Urinary bladder (tissue), 4 donors: ENCODE results near the gene OPRL1. TPM values are rescaled to one million over a fixed set of nuclear protein-coding genes. Genes with fewer than 3 reads are reported as not detected.
"Not testable (repeated sequence)": the region's sequence is repeated elsewhere in the genome, so short reads cannot be mapped to it uniquely, and the experiment has no call there.

Experiments used
- DNase-seq: peaks from one replicate; pipeline ENCODE4 v3.0.0-alpha.2; 2015; ENCODE audit errors: extremely low spot score
- H3K27ac ChIP-seq: one replicate; pipeline ENCODE4 v1.5.1; 2013; ENCODE audit warnings: low read depth, mild to moderate bottlenecking, moderate library complexity
- H3K36me3 ChIP-seq: one replicate; pipeline ENCODE4 v1.6.1; 2013; ENCODE audit warnings: mild to moderate bottlenecking, moderate library complexity; ENCODE audit not compliant: insufficient read depth
- H3K4me1 ChIP-seq: one replicate; pipeline ENCODE4 v1.6.1; 2013; ENCODE audit warnings: mild to moderate bottlenecking, moderate library complexity; ENCODE audit not compliant: insufficient read depth
- H3K4me3 ChIP-seq: one replicate; pipeline ENCODE4 v1.5.1; 2013; ENCODE audit warnings: low read depth, low read length
- WGBS: extraction: QIAGEN DNeasy Blood & Tissue Kit; methylation state at CpG from one replicate; pipeline ENCODE4 v1.1.7; 2013; 5-methylcytosine and 5-hydroxymethylcytosine counted together
- polyA plus RNA-seq: library from polyadenylated mRNA; stranded (reverse); fragments of 200-250 nt; gene quantifications from one replicate; pipeline ENCODE4 v1.2.3, GENCODE V29; 2013
- total RNA-seq: library from RNA; depleted of rRNA; stranded (reverse); fragments of >200 nt; gene quantifications from one replicate; pipeline ENCODE4 v1.2.3, GENCODE V29; 2014
- donor health status: healthy with polysubstance abuse.
- donor health status: healthy.

OPRL1 gene
- total and polyA plus RNA-seq, 2 donors: 0.67 to 1.1 TPM

DNA sequence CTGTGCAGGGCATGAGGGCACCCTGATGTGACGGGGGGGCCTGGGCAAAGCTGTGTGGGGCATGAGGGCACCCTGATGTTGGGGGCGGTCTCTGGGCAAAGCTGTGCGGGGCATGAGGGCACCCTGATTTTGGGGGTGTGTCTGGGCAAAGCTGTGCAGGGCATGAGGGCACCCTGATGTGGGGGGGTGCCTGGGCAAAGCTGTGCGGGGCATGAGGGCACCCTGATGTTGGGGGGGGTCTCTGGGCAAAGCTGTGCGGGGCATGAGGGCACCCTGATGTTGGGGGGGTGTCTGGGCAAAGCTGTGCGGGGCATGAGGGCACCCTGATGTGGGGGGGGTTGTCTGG lies 37.5 kb downstream of the OPRL1 start:
- H3K4me3 ChIP-seq, H3K27ac ChIP-seq, DNase-seq, H3K4me1 ChIP-seq, H3K36me3 ChIP-seq: not testable (repeated sequence)
- WGBS: 68% methylated on average over 5 of the region's 6 CpGs

DNA sequence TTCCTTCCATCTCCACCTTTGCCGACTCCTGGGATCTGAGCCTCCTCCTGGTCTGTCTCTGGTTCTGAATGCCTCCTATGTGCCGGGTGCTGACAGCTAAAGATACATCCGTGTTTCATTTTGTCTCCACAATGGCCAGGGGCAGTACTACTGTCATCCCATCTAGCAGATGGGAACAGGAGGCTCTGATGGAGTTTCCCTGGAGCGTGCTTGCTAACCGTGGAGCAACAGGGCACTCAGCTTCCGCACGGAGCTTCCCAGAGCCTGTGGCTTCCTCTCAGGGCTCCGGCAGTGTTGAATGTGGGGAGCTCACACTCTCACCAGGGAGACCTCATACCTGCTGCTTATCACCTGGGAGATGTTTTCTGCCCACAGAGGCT lies 39.4 kb downstream of the OPRL1 start:
- H3K4me3 ChIP-seq: no peak overlapping the region
- no peaks in the 10 kb centered on the region for H3K36me3 ChIP-seq
- DNase-seq: no peak
- no peaks in the 10 kb centered on the region for H3K4me1 ChIP-seq
- WGBS: 74% methylated on average over 8 of the region's 8 CpGs
- H3K27ac ChIP-seq: no peak overlapping the region

DNA sequence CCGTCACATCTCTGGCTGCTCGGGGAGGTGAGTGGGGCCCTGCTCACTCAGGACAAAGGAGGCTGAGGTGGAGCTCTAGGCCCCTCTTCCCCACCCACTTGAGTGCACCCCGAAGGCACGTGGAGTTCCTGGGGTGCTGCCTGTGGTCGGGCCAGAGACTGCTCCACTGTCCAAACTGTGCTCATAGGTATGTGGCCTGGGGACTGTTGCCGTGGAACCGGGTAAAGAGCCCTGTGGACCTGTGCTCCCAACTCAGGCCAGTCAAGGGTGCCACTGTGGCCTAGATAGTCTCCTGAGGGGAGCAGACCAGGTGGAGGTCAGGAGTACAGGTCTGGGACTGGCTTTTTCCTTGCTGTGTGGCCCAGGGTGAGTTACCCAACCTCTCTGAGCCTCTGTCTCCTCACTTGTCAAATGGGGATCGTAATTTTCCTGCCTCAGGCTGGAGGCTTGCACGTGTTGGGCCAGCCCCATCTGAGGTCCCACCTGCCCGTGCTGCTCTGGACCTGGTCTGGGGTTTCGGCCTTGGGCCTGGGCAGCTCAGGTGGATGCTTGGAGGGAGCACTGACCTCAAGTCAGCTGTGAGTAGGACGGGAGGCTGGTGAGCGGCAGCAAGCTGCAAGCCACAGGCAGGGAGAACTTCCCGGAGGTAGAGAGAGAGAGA lies 39.9 kb downstream of the OPRL1 start:
- Histone ChIP-seq H3K4me3 (no peak overlapping the region), H3K27ac (no peak overlapping the region), H3K4me1 (no peaks in the 10 kb centered on the region), H3K36me3 (no peaks in the 10 kb centered on the region)
- no peak for DNase-seq
- 62% methylated on average over 14 of the region's 14 CpGs for WGBS

DNA sequence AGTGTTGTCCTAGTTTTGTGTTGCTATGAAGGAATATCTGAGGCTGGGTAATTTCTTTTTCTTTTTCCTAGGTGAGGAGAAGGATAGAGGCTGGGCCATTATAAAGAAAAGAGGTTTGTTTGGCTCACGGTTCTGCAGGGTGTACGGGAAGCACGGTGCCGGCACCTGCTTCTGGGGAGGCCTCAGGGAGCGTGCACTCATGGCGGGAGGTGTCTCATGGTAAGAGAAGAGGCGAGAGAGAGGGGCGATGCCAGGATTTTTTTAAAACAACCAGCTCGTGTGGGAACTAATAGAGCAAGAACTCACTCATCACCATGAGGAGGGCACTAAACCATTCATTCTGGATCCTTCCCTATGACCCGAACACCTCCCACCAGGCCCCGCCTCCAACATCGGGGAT lies 41.7 kb downstream of the OPRL1 start:
- WGBS: 84% methylated on average over 12 of the region's 12 CpGs
- no peak overlapping the region for H3K27ac ChIP-seq
- H3K4me1 ChIP-seq: no peaks in the 10 kb centered on the region
- H3K36me3 ChIP-seq: no peaks in the 10 kb centered on the region
- DNase-seq: no peak
- no peak overlapping the region for H3K4me3 ChIP-seq

DNA sequence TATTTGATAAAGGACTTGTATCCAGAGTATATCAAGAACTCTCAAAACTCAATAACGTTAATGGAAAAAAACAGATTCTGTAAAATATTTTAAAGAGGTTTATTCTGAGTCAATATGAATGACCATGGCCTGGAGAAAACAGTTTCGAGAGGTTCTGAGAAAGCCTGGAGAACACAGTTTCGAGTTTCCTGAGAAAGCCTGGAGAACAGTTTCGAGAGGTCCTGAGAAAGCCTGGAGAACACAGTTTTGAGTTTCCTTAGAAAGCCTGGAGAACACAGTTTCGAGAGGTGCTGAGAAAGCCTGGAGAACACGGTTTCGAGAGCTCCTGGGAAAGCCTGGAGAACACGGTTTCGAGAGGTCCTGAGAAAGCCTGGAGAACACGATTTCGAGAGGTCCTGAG lies 43.0 kb downstream of the OPRL1 start:
- not testable (repeated sequence) for H3K27ac ChIP-seq, H3K36me3 ChIP-seq, DNase-seq, H3K4me3 ChIP-seq, H3K4me1 ChIP-seq
- WGBS: 83% methylated on average over 11 of the region's 11 CpGs

DNA sequence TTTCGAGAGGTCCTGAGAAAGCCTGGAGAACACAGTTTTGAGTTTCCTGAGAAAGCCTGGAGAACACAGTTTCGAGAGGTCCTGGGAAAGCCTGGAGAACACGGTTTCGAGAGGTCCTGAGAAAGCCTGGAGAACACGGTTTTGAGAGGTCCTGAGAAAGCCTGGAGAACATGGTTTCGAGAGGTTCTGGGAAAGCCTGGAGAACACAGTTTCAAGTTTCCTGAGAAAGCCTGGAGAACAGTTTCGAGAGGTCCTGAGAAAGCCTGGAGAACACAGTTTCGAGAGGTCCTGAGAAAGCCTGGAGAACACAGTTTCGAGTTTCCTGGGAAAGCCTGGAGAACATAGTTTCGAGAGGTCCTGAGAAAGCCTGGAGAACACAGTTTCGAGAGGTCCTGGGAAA lies 43.6 kb downstream of the OPRL1 start:
- H3K4me3 ChIP-seq, DNase-seq, H3K36me3 ChIP-seq, H3K27ac ChIP-seq, H3K4me1 ChIP-seq: not testable (repeated sequence)
- WGBS: 83% methylated on average over 11 of the region's 11 CpGs

DNA sequence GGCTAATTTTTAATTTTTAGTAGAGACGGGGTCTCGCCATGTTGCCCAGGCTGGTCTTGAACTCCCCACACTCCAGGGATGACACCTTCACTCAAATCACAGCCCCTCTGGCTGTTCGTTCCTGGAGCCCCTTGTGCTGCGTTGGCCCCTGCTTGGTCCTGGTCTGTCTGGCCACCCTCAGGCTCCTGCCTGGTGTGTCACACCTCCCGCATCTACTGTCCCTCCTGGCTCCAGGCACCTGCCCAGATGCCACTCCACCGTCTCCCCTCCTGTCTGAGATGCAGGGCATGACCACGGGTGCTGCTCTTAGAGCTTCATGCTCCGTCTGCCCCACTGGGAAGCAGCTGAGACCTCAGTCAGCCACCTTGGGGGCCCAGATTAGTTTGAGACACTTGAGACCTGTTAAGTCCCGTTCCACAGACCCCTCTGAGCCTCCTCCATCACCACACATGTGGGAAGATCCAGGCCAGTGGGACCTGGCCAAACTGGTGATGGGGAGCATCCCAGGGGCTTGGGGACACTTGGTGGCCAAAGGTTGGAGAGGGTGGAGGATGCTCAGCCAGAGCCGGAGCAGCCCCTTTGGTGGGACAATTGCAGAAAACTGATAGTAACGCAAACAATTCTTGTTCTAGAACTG lies 49.4 kb downstream of the OPRL1 start:
- WGBS: 81% methylated on average over 11 of the region's 11 CpGs
- no peak for DNase-seq

DNA sequence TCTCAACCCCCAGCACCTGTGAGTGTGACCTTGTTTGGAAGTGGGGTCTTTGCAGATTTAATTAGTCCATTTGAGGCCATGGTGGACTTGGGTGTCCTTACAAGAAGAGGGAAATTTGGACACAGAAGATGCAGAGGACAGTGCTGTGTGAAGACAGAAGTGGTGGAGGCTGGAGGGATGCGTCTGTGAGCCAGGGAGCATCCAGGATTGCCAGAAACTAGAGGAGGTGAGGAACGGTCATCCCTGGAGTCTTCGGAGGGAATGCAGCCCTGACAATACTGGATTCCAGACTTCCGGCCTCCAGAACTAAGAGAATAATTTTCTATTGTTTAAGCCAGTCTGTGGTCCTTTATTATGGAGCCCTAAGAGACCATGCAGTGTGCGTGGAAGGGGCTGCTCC lies 50.4 kb downstream of the OPRL1 start:
- H3K27ac ChIP-seq: no peak overlapping the region
- no peak for DNase-seq
- H3K4me1 ChIP-seq: no peaks in the 10 kb centered on the region
- no peak overlapping the region for H3K4me3 ChIP-seq
- H3K36me3 ChIP-seq: no peaks in the 10 kb centered on the region
- whole genome bisulfite sequencing: 65% methylated on average over 5 of the region's 5 CpGs

More for the DNA sequence above, 49.4 kb downstream of the OPRL1 start:
- Histone ChIP-seq H3K36me3 (no peaks in the 10 kb centered on the region), H3K4me1 (no peaks in the 10 kb centered on the region), H3K27ac (no peak overlapping the region), H3K4me3 (no peak overlapping the region)

DNA sequence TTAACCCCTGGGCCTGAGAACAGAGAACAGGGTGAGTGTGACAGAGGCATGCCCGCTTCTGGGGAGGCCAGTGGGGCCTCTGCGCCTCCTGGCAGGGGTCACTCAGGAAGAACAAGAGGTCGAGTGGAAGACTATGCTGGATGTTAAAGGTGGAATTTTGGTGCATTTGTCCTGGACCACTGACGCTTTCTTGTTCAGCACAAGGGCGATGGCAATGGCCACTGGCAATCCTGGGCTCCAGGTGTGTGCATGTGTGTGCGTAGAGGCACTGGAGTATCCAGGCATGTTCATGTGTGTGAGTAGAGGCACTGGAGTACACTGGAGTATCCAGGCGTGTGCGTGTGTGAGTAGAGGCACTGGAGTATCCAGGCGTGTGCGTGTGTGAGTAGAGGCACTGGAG lies 51.0 kb downstream of the OPRL1 start:
- H3K4me3 ChIP-seq: no peak overlapping the region

DNA sequence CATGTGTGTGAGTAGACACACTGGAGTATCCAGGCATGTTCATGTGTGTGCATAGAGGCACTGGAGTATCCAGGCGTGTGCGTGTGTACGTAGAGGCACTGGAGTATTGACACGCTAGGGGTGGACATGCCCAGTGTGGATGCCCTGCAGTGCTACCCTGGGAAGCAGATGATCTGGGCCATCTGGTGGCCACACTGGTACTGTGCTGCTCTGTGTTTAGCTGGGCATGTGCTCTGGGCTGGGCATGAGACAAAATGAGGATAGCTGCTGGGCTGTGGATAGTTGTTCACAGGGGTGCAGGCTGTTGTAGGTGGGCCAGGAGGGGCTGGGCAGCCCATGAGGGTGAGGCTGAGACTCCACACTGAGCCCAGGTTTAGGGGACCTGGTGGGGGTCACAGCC lies 51.5 kb downstream of the OPRL1 start:
- H3K36me3 ChIP-seq: no peaks in the 10 kb centered on the region
- WGBS: 77% methylated on average over 4 of the region's 4 CpGs
- no peak for DNase-seq
- H3K4me1 ChIP-seq: no peaks in the 10 kb centered on the region
- H3K27ac ChIP-seq: no peak overlapping the region
- H3K4me3 ChIP-seq: no peak overlapping the region

More for the DNA sequence above, 51.0 kb downstream of the OPRL1 start:
- Histone ChIP-seq H3K27ac (no peak overlapping the region), H3K36me3 (no peaks in the 10 kb centered on the region), H3K4me1 (no peaks in the 10 kb centered on the region)
- DNase-seq: no peak
- WGBS: 83% methylated on average over 10 of the region's 10 CpGs

DNA sequence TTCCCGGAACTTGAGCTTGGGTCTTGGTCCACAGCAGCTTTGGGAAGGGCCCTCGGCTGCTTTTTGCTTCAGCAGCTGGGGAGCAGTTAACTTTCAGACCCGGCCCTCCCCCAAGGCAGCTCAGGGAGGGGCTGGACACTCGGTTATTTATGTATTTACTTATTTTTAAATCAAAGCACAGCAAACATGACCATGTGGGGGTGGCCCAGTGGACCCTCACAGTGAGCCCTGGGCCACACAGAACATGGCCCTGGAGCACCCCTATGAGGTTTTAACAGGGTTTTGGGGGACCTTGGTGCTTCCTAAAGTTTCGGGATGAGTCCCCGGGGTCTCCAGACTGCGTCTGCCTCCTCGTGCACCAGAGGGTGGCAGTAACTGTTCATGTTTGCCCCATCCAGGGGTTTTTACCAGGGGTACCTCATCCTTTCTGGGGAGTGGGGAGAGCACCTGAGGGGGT lies 54.1 kb downstream of the OPRL1 start:
- no peak overlapping the region for H3K4me3 ChIP-seq
- no peaks in the 10 kb centered on the region for H3K36me3 ChIP-seq
- no peak for DNase-seq
- H3K4me1 ChIP-seq: no peaks in the 10 kb centered on the region
- WGBS: 50% methylated on average over 8 of the region's 8 CpGs
- H3K27ac ChIP-seq: no peak overlapping the region

DNA sequence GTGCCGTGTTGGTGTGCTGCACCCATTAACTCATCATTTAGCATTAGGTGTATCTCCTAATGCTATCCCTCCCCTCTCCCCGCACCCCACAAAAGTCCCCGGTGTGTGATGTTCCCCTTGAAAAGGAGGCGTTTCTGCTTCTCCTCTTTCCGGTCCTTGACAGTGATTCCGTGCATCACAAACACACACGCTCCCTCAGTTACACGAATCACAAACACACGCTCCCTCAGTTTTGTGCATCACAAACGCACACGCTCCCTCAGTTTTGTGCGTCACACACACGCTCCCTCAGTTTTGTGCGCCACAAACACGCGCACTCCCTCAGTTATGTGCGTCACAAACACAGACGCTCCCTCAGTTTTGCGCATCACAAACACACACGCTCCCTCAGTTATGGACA lies 54.9 kb downstream of the OPRL1 start:
- not testable (repeated sequence) for DNase-seq, H3K36me3 ChIP-seq, H3K4me3 ChIP-seq, H3K4me1 ChIP-seq, H3K27ac ChIP-seq
- 75% methylated on average over 20 of the region's 20 CpGs for WGBS

DNA sequence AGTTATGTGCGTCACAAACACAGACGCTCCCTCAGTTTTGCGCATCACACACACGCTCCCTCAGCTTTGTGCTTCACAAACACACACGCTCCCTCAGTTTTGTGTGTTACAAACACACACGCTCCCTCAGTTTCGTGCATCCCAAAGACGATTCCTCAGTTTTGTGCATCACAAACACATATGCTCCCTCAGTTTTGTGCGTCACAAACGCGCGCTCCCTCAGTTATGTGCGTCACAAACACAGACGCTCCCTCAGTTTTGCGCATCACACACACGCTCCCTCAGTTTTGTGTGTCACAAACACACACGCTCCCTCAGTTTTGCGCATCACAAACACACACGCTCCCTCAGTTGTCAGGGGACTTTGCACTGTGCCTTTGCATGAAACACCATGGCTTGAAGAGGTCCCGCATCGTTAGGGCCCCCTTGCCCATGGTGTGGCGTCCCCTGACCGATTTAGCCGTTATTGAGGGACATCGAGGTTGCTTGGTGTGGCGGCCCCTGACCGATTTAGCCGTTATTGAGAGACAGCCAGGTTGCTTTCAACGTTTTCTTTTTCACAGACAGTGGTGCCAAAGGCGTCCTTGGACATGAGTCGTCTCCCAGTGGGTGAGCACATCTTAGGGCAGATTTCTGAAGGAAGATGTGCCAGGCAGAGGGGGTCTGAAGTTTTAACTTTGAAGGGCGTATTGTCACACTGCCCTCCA lies 56.3 kb downstream of the OPRL1 start:
- Histone ChIP-seq H3K36me3 (no peaks in the 10 kb centered on the region), H3K4me3 (no peak overlapping the region), H3K4me1 (no peaks in the 10 kb centered on the region), H3K27ac (no peak overlapping the region)
- DNase-seq: no peak
- 81% methylated on average over 32 of the region's 32 CpGs for WGBS

DNA sequence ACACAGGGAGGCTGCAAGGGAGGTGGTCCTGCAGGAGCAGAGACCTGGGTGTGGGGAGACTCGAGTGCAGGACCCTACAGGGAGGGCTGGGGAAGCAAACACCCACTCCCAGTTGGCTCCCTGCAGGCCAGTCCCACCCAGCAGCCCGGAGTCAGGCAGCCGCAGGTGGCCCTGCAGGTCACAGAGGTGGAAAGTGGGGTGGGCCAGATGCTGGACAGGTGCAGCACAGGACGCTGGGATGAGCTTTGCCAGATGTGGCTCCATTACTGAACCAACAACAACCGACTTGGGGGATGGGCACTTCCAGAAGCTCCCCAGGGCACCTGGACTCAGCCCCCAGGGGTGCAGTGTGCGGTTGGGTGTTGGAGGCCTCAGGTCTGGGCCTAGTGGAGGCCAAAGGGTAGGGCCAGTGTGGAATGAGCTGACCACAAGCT lies 57.7 kb downstream of the OPRL1 start:
- WGBS: 71% methylated on average over 6 of the region's 6 CpGs
- DNase-seq: no peak
- Histone ChIP-seq H3K4me3 (no peak overlapping the region), H3K27ac (no peak overlapping the region), H3K36me3 (no peaks in the 10 kb centered on the region), H3K4me1 (no peaks in the 10 kb centered on the region)
